HepG2 (cell line): ENCODE data around the gene AP3M1. TPM values are rescaled to one million over a fixed set of nuclear protein-coding genes. Genes with fewer than 3 reads are reported as not detected.

Experiments used
- CAMTA2 ChIP-seq: sonication (generic); formaldehyde crosslinking; IDR thresholded peaks from 2 replicates; pipeline ENCODE4 v1.4.0; 2020; ENCODE audit warnings: mild to moderate bottlenecking, missing genetic modification reagents, borderline replicate concordance
- GFI1 ChIP-seq: sonication (generic); formaldehyde crosslinking; IDR thresholded peaks from 2 replicates; pipeline ENCODE4 v1.5.0; 2020; ENCODE audit warnings: missing genetic modification reagents, mild to moderate bottlenecking, borderline replicate concordance
- GPN1 ChIP-seq: sonication (generic); formaldehyde crosslinking; IDR thresholded peaks from 2 replicates; pipeline ENCODE4 v1.5.1; 2020; ENCODE audit warnings: missing genetic modification reagents, borderline replicate concordance
- KDM4B ChIP-seq: sonication (generic); formaldehyde crosslinking; IDR thresholded peaks from 2 replicates; pipeline ENCODE4 v1.4.0; 2020; ENCODE audit warnings: missing genetic modification reagents
- MEIS1 ChIP-seq: sonication (generic); formaldehyde crosslinking; IDR thresholded peaks from 2 replicates; pipeline ENCODE4 v1.9.0; 2021; ENCODE audit warnings: mild to moderate bottlenecking, missing genetic modification reagents, moderate library complexity, borderline replicate concordance
- NBN ChIP-seq: fragments of 450-650 bp; conservative IDR thresholded peaks from 2 replicates; pipeline ENCODE4 v1.6.1; 2017
- REPIN1 ChIP-seq: sonication (generic); formaldehyde crosslinking; IDR thresholded peaks from 2 replicates; pipeline ENCODE4 v1.8.0; 2022; ENCODE audit warnings: missing genetic modification reagents, low read depth, mild to moderate bottlenecking, borderline replicate concordance
- RXRB ChIP-seq: IDR thresholded peaks from 2 replicates; pipeline ENCODE4 v1.6.1; 2016; ENCODE audit warnings: borderline replicate concordance, missing genetic modification reagents, missing compliant biosample characterization
- TBX2 ChIP-seq: sonication (generic); formaldehyde crosslinking; IDR thresholded peaks from 2 replicates; pipeline ENCODE4 v1.5.0; 2020; ENCODE audit warnings: missing genetic modification reagents, mild to moderate bottlenecking, borderline replicate concordance
- THAP8 ChIP-seq: sonication (generic); formaldehyde crosslinking; IDR thresholded peaks from 2 replicates; pipeline ENCODE4 v1.5.1; 2020; ENCODE audit warnings: missing genetic modification reagents, mild to moderate bottlenecking, borderline replicate concordance
- ZC3H4 ChIP-seq: sonication (generic); formaldehyde crosslinking; IDR thresholded peaks from 2 replicates; pipeline ENCODE4 v1.4.0; 2020; ENCODE audit warnings: missing genetic modification reagents, borderline replicate concordance
- ZMYM3 ChIP-seq: sonication (generic); formaldehyde crosslinking; IDR thresholded peaks from 2 replicates; pipeline ENCODE4 v1.5.1; 2020; ENCODE audit warnings: mild to moderate bottlenecking, missing genetic modification reagents
- ZNF274 ChIP-seq: sonication (generic); formaldehyde crosslinking; IDR thresholded peaks from 2 replicates; pipeline ENCODE4 v1.5.1; 2020; ENCODE audit warnings: mild to moderate bottlenecking, missing genetic modification reagents
- ZNF275 ChIP-seq: sonication (generic); formaldehyde crosslinking; IDR thresholded peaks from 2 replicates; pipeline ENCODE4 v1.8.0; 2022; ENCODE audit warnings: missing genetic modification reagents, mild to moderate bottlenecking, inconsistent platforms, borderline replicate concordance
- ZNF383 ChIP-seq: sonication (generic); formaldehyde crosslinking; IDR thresholded peaks from 2 replicates; pipeline ENCODE4 v1.4.0; 2020; ENCODE audit warnings: missing genetic modification reagents, mild to moderate bottlenecking, borderline replicate concordance
- ZNF550 ChIP-seq: sonication (generic); formaldehyde crosslinking; IDR thresholded peaks from 2 replicates; pipeline ENCODE4 v1.4.0; 2020; ENCODE audit warnings: mild to moderate bottlenecking, missing genetic modification reagents, borderline replicate concordance
- ZNF761 ChIP-seq: sonication (generic); formaldehyde crosslinking; conservative IDR thresholded peaks from 2 replicates; pipeline ENCODE4 v1.4.0; 2020; ENCODE audit warnings: mild to moderate bottlenecking, missing genetic modification reagents
- ZNF782 ChIP-seq: sonication (generic); formaldehyde crosslinking; IDR thresholded peaks from 2 replicates; pipeline ENCODE4 v1.4.0; 2020; ENCODE audit warnings: missing genetic modification reagents, mild to moderate bottlenecking, borderline replicate concordance
- polyA plus RNA-seq, 8 experiments: library from polyadenylated mRNA; depleted of rRNA in 3 of 8; stranded (reverse) in 7 of 8; unstranded in 1 of 8; fragments of >200 nt; fragmentation: Illumina TruSeq in 4 of 8; extraction: Trizol in 4 of 8; gene quantifications; 2 replicates each; pipeline versions ENCODE4 v1.2.1 to v1.2.3, GENCODE V29; 2011 to 2016; ENCODE audit warnings: low read depth in 4 of 8, missing spikeins in 1 of 8, mixed read lengths in 1 of 8; ENCODE audit not compliant: insufficient read depth in 1 of 8
- total RNA-seq, 5 experiments: library from RNA; depleted of rRNA; stranded (reverse); fragments of >200 nt; fragmentation: Illumina TruSeq; extraction: Trizol; gene quantifications; 2 replicates each; pipeline ENCODE4 v1.2.3, GENCODE V29; 2016; ENCODE audit warnings: low read depth in 1 of 5
- TF ChIP-seq, protein P1 (sequence below): sonication (generic); formaldehyde crosslinking; IDR thresholded peaks from 2 replicates; pipeline ENCODE4; 2020; ENCODE audit warnings: missing genetic modification reagents, mild to moderate bottlenecking, borderline replicate concordance
- TF ChIP-seq, protein P2 (sequence below): sonication (generic); formaldehyde crosslinking; IDR thresholded peaks from 2 replicates; pipeline ENCODE4 v1.8.1; 2022; ENCODE audit warnings: low read depth, mild to moderate bottlenecking, missing genetic modification reagents

The AP3M1 gene
- total and polyA plus RNA-seq, 2 of the 13 experiments (the other 11 are each of a cell fraction or from before 2014, with no cell fraction given), result 29.0 to 31.6 TPM

- TF ChIP-seq REPIN1 (CRISPR knock-in tag), result peak; percentile 96; the same call in 1 of the 2 replicates
- TF ChIP-seq ZNF383 (CRISPR knock-in tag), result peak; percentile 54; the same call in 1 of the 2 replicates
- peak; percentile 95 for TF ChIP-seq TBX2 (CRISPR knock-in tag)
- TF ChIP-seq CAMTA2 (CRISPR knock-in tag), result no peak
- peak; percentile 91 for TF ChIP-seq ZNF275
- TF ChIP-seq GFI1 (CRISPR knock-in tag), result no peak
- TF ChIP-seq, protein P1, sequence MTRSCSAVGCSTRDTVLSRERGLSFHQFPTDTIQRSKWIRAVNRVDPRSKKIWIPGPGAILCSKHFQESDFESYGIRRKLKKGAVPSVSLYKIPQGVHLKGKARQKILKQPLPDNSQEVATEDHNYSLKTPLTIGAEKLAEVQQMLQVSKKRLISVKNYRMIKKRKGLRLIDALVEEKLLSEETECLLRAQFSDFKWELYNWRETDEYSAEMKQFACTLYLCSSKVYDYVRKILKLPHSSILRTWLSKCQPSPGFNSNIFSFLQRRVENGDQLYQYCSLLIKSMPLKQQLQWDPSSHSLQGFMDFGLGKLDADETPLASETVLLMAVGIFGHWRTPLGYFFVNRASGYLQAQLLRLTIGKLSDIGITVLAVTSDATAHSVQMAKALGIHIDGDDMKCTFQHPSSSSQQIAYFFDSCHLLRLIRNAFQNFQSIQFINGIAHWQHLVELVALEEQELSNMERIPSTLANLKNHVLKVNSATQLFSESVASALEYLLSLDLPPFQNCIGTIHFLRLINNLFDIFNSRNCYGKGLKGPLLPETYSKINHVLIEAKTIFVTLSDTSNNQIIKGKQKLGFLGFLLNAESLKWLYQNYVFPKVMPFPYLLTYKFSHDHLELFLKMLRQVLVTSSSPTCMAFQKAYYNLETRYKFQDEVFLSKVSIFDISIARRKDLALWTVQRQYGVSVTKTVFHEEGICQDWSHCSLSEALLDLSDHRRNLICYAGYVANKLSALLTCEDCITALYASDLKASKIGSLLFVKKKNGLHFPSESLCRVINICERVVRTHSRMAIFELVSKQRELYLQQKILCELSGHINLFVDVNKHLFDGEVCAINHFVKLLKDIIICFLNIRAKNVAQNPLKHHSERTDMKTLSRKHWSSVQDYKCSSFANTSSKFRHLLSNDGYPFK (CRISPR knock-in tag), result peak; percentile 85
- no peak for TF ChIP-seq THAP8 (CRISPR knock-in tag)
- peak; percentile 93; the same call in 1 of the 2 replicates for TF ChIP-seq MEIS1 (CRISPR knock-in tag)
- no peak for TF ChIP-seq NBN
- TF ChIP-seq ZMYM3 (CRISPR knock-in tag), result peak; percentile 69; the same call in 1 of the 2 replicates
- TF ChIP-seq ZNF782 (CRISPR knock-in tag), result peak; percentile 60; the same call in 1 of the 2 replicates
- peak; percentile 45; the same call in 1 of the 2 replicates for TF ChIP-seq ZC3H4 (CRISPR knock-in tag)
- TF ChIP-seq GPN1 (CRISPR knock-in tag), result no peak
- TF ChIP-seq KDM4B (CRISPR knock-in tag), result no peak; the same call in 1 of the 2 replicates
- TF ChIP-seq, protein P2, sequence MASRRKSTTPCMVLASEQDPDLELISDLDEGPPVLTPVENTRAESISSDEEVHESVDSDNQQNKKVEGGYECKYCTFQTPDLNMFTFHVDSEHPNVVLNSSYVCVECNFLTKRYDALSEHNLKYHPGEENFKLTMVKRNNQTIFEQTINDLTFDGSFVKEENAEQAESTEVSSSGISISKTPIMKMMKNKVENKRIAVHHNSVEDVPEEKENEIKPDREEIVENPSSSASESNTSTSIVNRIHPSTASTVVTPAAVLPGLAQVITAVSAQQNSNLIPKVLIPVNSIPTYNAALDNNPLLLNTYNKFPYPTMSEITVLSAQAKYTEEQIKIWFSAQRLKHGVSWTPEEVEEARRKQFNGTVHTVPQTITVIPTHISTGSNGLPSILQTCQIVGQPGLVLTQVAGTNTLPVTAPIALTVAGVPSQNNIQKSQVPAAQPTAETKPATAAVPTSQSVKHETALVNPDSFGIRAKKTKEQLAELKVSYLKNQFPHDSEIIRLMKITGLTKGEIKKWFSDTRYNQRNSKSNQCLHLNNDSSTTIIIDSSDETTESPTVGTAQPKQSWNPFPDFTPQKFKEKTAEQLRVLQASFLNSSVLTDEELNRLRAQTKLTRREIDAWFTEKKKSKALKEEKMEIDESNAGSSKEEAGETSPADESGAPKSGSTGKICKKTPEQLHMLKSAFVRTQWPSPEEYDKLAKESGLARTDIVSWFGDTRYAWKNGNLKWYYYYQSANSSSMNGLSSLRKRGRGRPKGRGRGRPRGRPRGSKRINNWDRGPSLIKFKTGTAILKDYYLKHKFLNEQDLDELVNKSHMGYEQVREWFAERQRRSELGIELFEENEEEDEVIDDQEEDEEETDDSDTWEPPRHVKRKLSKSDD (CRISPR knock-in tag), result peak; percentile 100
- peak; percentile 76; the same call in 1 of the 2 replicates for TF ChIP-seq ZNF274 (CRISPR knock-in tag)
- TF ChIP-seq RXRB, result peak; percentile 79
- no peak for TF ChIP-seq ZNF550
- no peak; the same call in 1 of the 2 replicates for TF ChIP-seq ZNF761 (CRISPR knock-in tag)
Observed at GRCh38 chr10:74176380-74177139, 25.9 kb upstream of the AP3M1 start (continued).
